HL-60 (cell line): ENCODE data around the gene CTRL.

ENCODE experiments used
- DNase-seq, 2 experiments: peaks; one replicate each; pipeline ENCODE4 v3.0.0-alpha.2; 2010 to 2020; ENCODE audit warnings: low read depth in 1 of 2, low spot score in 1 of 2
- H3K27ac ChIP-seq: fragments of 250-450 bp; sonication (Bioruptor Pico); replicated peaks from 2 replicates; pipeline ENCODE4 v1.5.1; 2020; ENCODE audit warnings: mild to moderate bottlenecking, moderate library complexity
- H3K27me3 ChIP-seq: fragments of 250-450 bp; sonication (Bioruptor Pico); 2 replicates; pipeline ENCODE4 v1.5.1; 2021; ENCODE audit warnings: mild to moderate bottlenecking, moderate library complexity; ENCODE audit not compliant: insufficient read depth, poor library complexity, severe bottlenecking
- H3K4me3 ChIP-seq: replicated peaks from 2 replicates; pipeline ENCODE4 v1.5.1; 2011; ENCODE audit warnings: mild to moderate bottlenecking, control low read depth, low read length; ENCODE audit not compliant: insufficient read depth
- CTCF ChIP-seq: IDR thresholded peaks from one replicate; pipeline ENCODE4 v1.5.1; 2011; ENCODE audit warnings: low read length, control low read depth, inconsistent platforms; ENCODE audit not compliant: insufficient read depth
- GABPA ChIP-seq: IDR thresholded peaks from 2 replicates; pipeline ENCODE4 v1.6.1; 2012; ENCODE audit warnings: low read depth
- POLR2AphosphoS5 ChIP-seq: IDR thresholded peaks from 2 replicates; pipeline ENCODE4 v1.6.1; 2012; ENCODE audit warnings: low read depth
- REST ChIP-seq: IDR thresholded peaks from 2 replicates; pipeline ENCODE4 v1.6.1; 2012; ENCODE audit warnings: low read depth; ENCODE audit not compliant: insufficient replicate concordance
- SPI1 ChIP-seq: IDR thresholded peaks from 2 replicates; pipeline ENCODE4 v1.6.1; 2012; ENCODE audit warnings: low read depth, mild to moderate bottlenecking, borderline replicate concordance

The CTRL gene

DNA sequence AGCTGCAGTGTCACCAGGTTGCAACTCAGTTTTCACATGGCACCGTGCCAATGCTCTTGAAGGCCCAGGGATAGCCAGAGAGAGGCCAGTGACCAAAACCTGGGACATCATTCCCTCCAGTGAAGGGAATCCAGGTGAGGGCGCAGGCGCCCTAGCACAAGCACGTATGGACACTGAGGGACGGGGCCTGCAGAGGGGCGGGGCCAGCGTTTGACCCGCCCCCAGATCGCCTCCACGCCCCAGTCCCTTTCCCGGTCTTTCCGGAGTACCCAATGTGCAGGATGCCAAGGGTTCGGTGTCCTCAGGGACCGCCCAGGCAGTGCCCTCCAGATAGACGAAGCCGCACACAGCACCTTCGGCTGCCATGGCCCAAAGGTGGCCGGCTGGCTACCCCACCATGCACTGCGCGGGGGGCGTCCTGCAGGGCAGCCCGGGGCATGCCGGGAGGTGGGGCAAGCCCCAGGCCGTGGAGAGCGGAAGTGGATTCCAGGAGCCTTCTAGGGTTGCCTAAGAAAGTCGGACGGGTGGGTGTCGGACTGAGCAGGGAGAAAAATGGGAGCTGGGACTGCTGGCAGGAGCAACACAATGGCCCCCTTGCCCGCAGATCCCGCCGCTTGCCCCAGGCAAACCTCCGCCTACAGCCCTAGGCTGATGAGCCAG is 32.1 kb upstream of the CTRL start:
- Histone ChIP-seq H3K27me3 (no peaks in the 10 kb centered on the region), H3K27ac (no peak overlapping the region), H3K4me3 (no peak overlapping the region)
- DNase-seq: no peak
- TF ChIP-seq REST (no peak), POLR2AphosphoS5 (no peak), SPI1 (no peak), CTCF (no peak), GABPA (no peak)

DNA sequence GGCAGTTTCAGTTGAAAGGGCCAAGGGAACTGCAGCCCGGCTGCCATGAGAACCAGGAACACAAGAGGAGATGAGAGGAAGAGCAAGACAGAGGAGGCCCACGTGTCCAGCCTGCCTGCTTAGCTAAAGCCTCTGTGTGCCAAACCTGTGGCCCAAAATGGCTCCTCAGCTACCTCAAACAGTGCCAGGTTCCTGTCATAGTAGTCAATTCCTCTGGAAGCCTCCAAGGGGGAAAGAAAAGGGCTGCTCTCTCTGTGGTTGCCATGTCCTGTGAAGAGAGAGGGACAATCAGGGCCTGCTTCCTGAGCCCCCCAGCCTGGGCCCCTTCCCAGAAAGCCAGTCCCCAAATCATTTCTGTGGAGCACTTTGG is 31.6 kb upstream of the CTRL start:
- no peaks in the 10 kb centered on the region for H3K27me3 ChIP-seq
- H3K27ac ChIP-seq: no peak overlapping the region
- no peak for DNase-seq
- no peak for TF ChIP-seq CTCF
- TF ChIP-seq POLR2AphosphoS5: no peak
- no peak for TF ChIP-seq SPI1
- TF ChIP-seq REST: no peak
- TF ChIP-seq GABPA: no peak
- H3K4me3 ChIP-seq: no peak overlapping the region

DNA sequence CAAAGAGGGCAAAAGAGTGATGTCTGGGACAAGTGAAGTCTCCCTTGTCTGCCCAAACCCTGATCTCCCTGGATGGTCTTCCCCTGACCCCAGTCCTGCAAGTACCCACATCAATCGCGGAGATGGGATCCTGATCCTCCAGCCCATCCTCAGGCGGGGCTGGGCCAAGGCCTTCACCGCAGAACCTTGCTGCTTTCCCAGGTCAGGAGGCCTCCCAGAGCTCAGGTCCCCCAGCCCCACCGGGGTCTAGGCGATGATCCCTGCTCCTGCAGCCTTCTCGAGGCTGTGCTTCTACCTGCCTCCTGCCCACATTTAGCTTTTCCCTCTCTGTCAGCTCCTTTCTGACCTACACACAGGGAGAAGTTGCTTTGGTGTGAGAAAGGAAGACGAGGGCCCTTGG is 30.5 kb upstream of the CTRL start:
- no peak for TF ChIP-seq REST
- no peak for TF ChIP-seq POLR2AphosphoS5
- no peak for TF ChIP-seq SPI1
- no peak for TF ChIP-seq CTCF
- no peak for TF ChIP-seq GABPA
- Histone ChIP-seq H3K4me3 (no peak overlapping the region), H3K27me3 (no peaks in the 10 kb centered on the region), H3K27ac (no peak overlapping the region)
- DNase-seq: no peak
